Measurements from ENCODE around the gene HS2ST1.

DNA sequence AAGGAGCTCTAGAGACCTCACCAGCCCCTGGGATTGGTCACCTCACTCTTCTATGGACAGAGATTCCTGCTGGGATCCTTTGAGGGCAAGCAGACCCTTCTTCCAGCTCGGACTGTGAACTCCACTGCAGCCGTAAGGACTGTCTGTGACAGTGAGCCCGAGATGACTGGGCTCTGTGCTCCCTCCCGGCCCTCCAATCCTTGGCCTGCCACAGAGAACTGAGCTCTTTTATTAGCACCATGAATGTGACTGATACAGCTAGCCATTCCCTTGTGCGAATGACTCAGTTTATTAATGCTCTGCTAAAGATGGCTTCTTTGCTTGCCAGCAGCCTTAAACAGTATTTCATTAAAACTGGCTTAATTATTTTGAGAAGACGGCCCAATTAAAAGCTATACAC lies 219.6 kb downstream of the HS2ST1 start:
- TF ChIP-seq POLR2AphosphoS5 (IDR thresholded peaks at IDR 0.05; ENCODE audit: low read depth, low read length), result no peak
- TF ChIP-seq POLR2A (IDR thresholded peaks at IDR 0.05; ENCODE audit: low read depth, low read length), result no peak
- no peak for TF ChIP-seq TAF1 (IDR thresholded peaks at IDR 0.05; ENCODE audit: borderline replicate concordance, low read depth, low read length)
